ENCODE measurements around the gene SLC25A31.

Gene SLC25A31

GRCh38 chr4:127759228-127759820 lies 29.1 kb downstream of the SLC25A31 start:
- no peak overlapping the region for H3K27ac ChIP-seq (ENCODE audit: low read depth, low read length)
- H3K36me3 ChIP-seq (ENCODE audit: low read length) = no peaks in the 10 kb centered on the region
- TF ChIP-seq CTCF (IDR thresholded peaks at IDR 0.05; ENCODE audit: insufficient read depth, low read length, poor library complexity, severe bottlenecking) = no peak
- no peak for TF ChIP-seq EZH2phosphoT487 (conservative IDR thresholded peaks at IDR 0.05; ENCODE audit: low read length)

GRCh38 chr4:127759893-127760292 lies 29.7 kb downstream of the SLC25A31 start:
- Histone ChIP-seq H3F3A (ENCODE audit: insufficient read depth) (no peaks in the 10 kb centered on the region), H3K4me2 (ENCODE audit: low read depth, low read length, poor library complexity, severe bottlenecking) (no peak overlapping the region), H3K9ac (ENCODE audit: low read length) (no peak overlapping the region), H4K20me1 (ENCODE audit: low read depth, low read length) (no peaks in the 10 kb centered on the region), H3K4me3 (ENCODE audit: insufficient read depth, low read length, poor library complexity, severe bottlenecking) (no peak overlapping the region), H3K36me3 (ENCODE audit: low read length) (no peaks in the 10 kb centered on the region), H3K27me3 (ENCODE audit: low read length) (no peaks in the 10 kb centered on the region), H2AFZ (ENCODE audit: low read depth, low read length, severe bottlenecking) (no peak overlapping the region), H3K27ac (ENCODE audit: low read depth, low read length) (no peak overlapping the region), H3K9me3 (ENCODE audit: insufficient read depth, low read length) (no peaks in the 10 kb centered on the region), H3K79me2 (ENCODE audit: insufficient read depth, low read length) (no peaks in the 10 kb centered on the region), H3K9me2 (replicated peaks; ENCODE audit: insufficient read depth, low read length) (no peaks in the 10 kb centered on the region)
- TF ChIP-seq EZH2phosphoT487 (conservative IDR thresholded peaks at IDR 0.05; ENCODE audit: low read length) (no peak), CTCF (IDR thresholded peaks at IDR 0.05; ENCODE audit: insufficient read depth, low read length, poor library complexity, severe bottlenecking) (no peak)

More at GRCh38 chr4:127759228-127759820, 29.1 kb downstream of the SLC25A31 start:
- H3K9ac ChIP-seq (ENCODE audit: low read length) = no peak overlapping the region
- no peaks in the 10 kb centered on the region for H3K27me3 ChIP-seq (ENCODE audit: low read length)
- no peaks in the 10 kb centered on the region for H4K20me1 ChIP-seq (ENCODE audit: low read depth, low read length)
- no peak overlapping the region for H3K4me3 ChIP-seq (ENCODE audit: insufficient read depth, low read length, poor library complexity, severe bottlenecking)
- H3F3A ChIP-seq (ENCODE audit: insufficient read depth) = no peaks in the 10 kb centered on the region
- H3K79me2 ChIP-seq (ENCODE audit: insufficient read depth, low read length) = no peaks in the 10 kb centered on the region
- H2AFZ ChIP-seq (ENCODE audit: low read depth, low read length, severe bottlenecking) = no peak overlapping the region
- no peaks in the 10 kb centered on the region for H3K9me3 ChIP-seq (ENCODE audit: insufficient read depth, low read length)
- H3K9me2 ChIP-seq (replicated peaks; ENCODE audit: insufficient read depth, low read length) = no peaks in the 10 kb centered on the region
- H3K4me2 ChIP-seq (ENCODE audit: low read depth, low read length, poor library complexity, severe bottlenecking) = no peak overlapping the region

GRCh38 chr4:127771535-127772275 lies 41.5 kb downstream of the SLC25A31 start:
- H3K9me3 ChIP-seq (ENCODE audit: insufficient read depth, low read length) = no peaks in the 10 kb centered on the region
- TF ChIP-seq EZH2phosphoT487 (conservative IDR thresholded peaks at IDR 0.05; ENCODE audit: low read length) (no peak), CTCF (IDR thresholded peaks at IDR 0.05; ENCODE audit: insufficient read depth, low read length, poor library complexity, severe bottlenecking) (no peak)
- H3K4me2 ChIP-seq (ENCODE audit: low read depth, low read length, poor library complexity, severe bottlenecking) = no peak overlapping the region
- no peaks in the 10 kb centered on the region for H3K36me3 ChIP-seq (ENCODE audit: low read length)
- no peaks in the 10 kb centered on the region for H3F3A ChIP-seq (ENCODE audit: insufficient read depth)
- H3K79me2 ChIP-seq (ENCODE audit: insufficient read depth, low read length) = no peaks in the 10 kb centered on the region
- H3K27ac ChIP-seq (ENCODE audit: low read depth, low read length) = no peak overlapping the region
- no peak overlapping the region for H3K9ac ChIP-seq (ENCODE audit: low read length)
- no peaks in the 10 kb centered on the region for H3K27me3 ChIP-seq (ENCODE audit: low read length)
- H3K9me2 ChIP-seq (replicated peaks; ENCODE audit: insufficient read depth, low read length) = no peaks in the 10 kb centered on the region
- H4K20me1 ChIP-seq (ENCODE audit: low read depth, low read length) = no peaks in the 10 kb centered on the region
- H2AFZ ChIP-seq (ENCODE audit: low read depth, low read length, severe bottlenecking) = no peak overlapping the region
- H3K4me3 ChIP-seq (ENCODE audit: insufficient read depth, low read length, poor library complexity, severe bottlenecking) = no peak overlapping the region

All from SU-DHL-6 (cell line).